Retinal pigment epithelial cell (primary cell): ENCODE results near the gene RNF150.

Experiments
- DNase-seq: peaks from one replicate; pipeline ENCODE4 v3.0.0-alpha.2; 2010; ENCODE audit warnings: low read depth
- H3K4me3 ChIP-seq: 2 replicates; pipeline ENCODE4 v1.5.1; 2011; ENCODE audit warnings: mild to moderate bottlenecking, low read length, control low read depth, moderate library complexity
- TF ChIP-seq, protein P1 (sequence below): conservative IDR thresholded peaks from 2 replicates; pipeline ENCODE4 v1.5.1; 2011; ENCODE audit warnings: low read depth, low read length, control low read depth, inconsistent platforms

RNF150 gene

DNA sequence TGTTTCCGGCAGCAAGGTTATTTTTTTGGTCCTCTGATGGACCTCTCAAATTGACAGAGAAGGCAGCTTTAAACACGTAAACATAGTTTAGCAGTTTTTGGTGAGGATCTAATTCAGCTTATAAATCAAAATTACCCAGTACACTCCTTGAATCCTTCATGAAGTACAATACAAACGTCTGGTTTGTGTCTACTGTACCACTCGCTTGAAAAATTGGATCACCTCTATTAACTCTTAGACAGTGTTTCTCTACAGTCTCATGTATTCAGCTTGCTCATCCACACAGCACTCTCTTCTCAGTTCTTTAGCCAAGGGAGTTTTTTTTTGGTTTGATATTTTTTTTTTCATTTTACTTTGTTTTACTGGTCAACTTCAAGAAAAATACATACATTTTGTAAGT, 113.5 kb downstream of the RNF150 start:
- TF ChIP-seq, protein P1, sequence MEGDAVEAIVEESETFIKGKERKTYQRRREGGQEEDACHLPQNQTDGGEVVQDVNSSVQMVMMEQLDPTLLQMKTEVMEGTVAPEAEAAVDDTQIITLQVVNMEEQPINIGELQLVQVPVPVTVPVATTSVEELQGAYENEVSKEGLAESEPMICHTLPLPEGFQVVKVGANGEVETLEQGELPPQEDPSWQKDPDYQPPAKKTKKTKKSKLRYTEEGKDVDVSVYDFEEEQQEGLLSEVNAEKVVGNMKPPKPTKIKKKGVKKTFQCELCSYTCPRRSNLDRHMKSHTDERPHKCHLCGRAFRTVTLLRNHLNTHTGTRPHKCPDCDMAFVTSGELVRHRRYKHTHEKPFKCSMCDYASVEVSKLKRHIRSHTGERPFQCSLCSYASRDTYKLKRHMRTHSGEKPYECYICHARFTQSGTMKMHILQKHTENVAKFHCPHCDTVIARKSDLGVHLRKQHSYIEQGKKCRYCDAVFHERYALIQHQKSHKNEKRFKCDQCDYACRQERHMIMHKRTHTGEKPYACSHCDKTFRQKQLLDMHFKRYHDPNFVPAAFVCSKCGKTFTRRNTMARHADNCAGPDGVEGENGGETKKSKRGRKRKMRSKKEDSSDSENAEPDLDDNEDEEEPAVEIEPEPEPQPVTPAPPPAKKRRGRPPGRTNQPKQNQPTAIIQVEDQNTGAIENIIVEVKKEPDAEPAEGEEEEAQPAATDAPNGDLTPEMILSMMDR = no peak
- no peak overlapping the region for H3K4me3 ChIP-seq
- DNase-seq = no peak

DNA sequence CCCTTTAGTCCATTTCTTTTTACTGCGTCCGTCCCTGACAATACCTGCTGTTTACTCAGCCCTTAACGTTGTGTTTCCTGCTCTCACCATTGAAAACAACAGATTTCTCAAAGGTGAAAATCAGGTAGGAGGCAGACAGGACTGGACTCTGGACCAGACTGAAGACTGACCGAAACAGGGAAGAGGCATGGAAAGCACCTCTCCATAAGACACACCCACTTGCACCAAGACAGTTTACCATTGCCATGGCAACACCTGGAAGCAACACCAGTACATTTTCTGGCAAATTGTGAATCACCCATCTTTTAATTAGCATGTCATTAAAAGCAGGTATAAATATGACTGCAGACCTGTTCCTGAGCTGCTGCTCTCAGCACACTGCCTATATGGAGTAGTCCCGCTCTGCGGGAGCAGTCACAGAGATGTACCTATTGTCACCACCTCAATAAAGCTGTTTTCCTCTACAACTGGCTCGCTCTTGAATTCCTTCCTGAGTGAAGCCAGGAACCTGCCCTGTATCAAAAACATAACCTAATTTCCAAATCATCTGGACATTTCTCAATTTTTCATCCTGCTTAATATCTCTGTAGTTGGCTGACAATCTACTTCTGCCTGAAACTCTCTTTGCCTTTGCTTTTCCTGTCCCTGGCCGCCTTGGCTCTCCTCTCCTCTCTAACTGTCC, 117.0 kb downstream of the RNF150 start:
- TF ChIP-seq, protein P1 = no peak
- no peak overlapping the region for H3K4me3 ChIP-seq
- no peak for DNase-seq

DNA sequence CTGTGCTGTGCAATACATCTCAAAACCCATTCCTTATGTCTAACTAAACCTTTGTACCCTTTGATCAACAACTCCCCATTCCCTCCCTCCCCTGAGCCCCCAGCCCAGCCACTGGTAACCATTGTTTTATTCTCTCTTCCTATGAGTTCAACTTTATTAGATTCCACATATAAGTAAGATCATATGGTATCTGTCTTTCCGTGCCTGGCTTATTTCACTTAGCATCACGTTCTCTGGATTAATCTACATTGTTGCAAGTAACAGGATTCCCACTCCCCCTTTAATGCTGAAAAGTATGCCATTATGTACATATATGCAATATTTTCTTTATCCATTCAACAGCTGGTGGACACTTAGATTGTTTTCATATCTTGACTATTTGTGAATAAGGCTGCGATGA, 119.4 kb downstream of the RNF150 start:
- DNase-seq = no peak
- H3K4me3 ChIP-seq = no peak overlapping the region
- TF ChIP-seq, protein P1 = no peak

DNA sequence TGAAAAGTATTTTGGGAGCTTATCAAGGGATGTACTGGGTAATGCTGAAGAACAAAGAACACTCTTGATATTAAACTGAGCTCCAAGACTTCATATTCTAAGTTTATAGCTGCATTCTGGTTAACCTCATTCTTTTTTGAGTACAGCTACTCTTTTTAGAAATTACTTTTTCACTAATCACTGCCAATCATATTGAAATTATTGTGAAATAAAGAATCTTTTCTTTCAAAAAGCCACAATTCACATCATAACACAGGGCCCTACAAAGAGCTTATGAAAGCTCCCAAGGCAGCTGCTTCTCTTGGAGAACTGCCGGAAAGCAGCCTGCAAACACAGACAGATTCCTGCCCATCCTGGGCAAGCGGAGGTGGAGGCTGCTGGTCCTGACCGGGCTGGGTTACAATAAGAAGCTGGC, 121.4 kb downstream of the RNF150 start:
- no peak for DNase-seq
- TF ChIP-seq, protein P1 = no peak
- H3K4me3 ChIP-seq = no peak overlapping the region

DNA sequence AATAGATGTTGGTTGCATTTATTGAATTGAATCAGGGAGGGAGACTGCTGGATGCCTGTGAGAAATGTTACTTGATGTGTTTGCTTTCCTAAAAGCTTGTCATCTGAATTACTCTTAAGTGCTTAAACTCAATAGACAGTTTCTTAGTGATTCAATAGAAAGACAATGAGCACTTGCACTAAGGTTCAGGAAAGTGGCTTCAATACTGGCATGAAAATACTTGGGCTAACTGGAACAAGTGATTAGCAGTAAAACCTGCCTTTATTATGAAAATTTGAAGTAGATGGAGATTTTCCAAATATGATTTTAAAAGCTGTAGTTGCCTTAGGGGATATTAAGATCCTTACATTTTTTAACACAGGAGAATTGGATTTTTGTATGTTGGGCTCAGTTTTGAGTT, 123.3 kb downstream of the RNF150 start:
- DNase-seq = no peak
- H3K4me3 ChIP-seq = no peak overlapping the region
- TF ChIP-seq, protein P1 = no peak

DNA sequence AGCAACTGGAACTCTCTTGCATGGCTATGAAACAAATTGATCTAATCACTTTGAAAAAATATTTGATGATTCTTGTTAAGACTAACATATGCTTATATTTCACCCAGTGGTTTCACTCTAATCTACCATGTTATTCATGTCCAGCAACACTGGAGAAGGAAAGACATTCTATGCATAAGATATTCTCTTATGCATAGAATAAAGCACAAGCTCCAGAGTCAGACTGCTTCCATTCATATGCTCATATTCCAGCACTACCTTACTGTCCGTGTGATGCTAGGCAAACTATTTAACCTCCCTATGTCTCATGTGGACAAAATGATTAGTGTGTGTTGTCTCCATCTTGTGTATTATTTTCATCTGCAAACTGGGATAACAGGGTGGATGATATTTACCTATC, 124.1 kb downstream of the RNF150 start:
- TF ChIP-seq, protein P1 = no peak
- DNase-seq = no peak
- H3K4me3 ChIP-seq = no peak overlapping the region

DNA sequence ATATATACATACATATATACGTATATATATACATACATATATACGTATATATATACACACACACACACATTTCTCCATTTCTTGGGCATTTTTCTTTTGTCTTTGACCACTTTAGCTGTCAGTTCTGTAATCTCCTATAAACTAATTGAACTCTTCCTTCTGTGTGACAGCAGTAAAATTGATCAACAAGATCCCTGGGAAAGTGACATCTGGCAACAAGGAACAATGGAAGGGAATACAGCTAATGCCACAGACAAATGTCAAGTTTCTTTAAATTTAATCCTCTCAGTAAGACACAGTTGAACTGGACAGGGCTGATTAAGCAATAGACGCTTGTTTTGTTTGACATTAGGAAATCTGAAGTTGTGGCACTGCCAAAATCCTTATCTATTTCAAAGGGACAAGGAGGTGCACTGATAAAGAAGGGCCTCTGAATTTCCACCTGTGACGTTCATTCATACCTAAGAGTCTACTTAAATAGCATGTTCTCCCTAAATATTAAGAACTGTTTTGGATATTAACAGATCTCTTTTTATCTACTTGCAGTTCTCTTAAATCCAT, 126.9 kb downstream of the RNF150 start:
- TF ChIP-seq, protein P1 = no peak
- H3K4me3 ChIP-seq = no peak overlapping the region
- no peak for DNase-seq
